Activated T-cell treated with anti-CD3 and anti-CD28 coated beads, Interleukin-2, amount 50 U/mL, for 1 hour (primary cell): ENCODE data around the gene REEP6.
"Not testable (repeated sequence)": the region's sequence is repeated elsewhere in the genome, so short reads cannot be mapped to it uniquely, and the experiment has no call there.

Experiments
- DNase-seq: peaks from one replicate; pipeline ENCODE4 v3.0.0-alpha.2; 2020

The REEP6 gene

GRCh38 chr19:1473085-1473851 lies 17.7 kb upstream of the REEP6 start:
- no peak for DNase-seq

- DNase-seq, result no peak
Observed at GRCh38 chr19:1474011-1474764, 16.8 kb upstream of the REEP6 start.

GRCh38 chr19:1474765-1475351 lies 16.1 kb upstream of the REEP6 start:
- no peak for DNase-seq

GRCh38 chr19:1475751-1476437 lies 15.1 kb upstream of the REEP6 start:
- no peak for DNase-seq

GRCh38 chr19:1477056-1477455 lies 13.9 kb upstream of the REEP6 start:
- DNase-seq, result not testable (repeated sequence)

- DNase-seq, result peak; percentile 89
Observed at GRCh38 chr19:1478934-1479707, 11.9 kb upstream of the REEP6 start, which contains the start of gene C19orf25. Gene C19orf25 (minus strand): TSS chr19:1479215. CDS start chr19:1478903, 312 bp downstream.

- DNase-seq, result no peak
Observed at GRCh38 chr19:1481224-1481892, 9.6 kb upstream of the REEP6 start.

GRCh38 chr19:1481893-1482360 lies 9.1 kb upstream of the REEP6 start:
- no peak for DNase-seq

- DNase-seq, result no peak
Observed at GRCh38 chr19:1482361-1483130, 8.4 kb upstream of the REEP6 start.

GRCh38 chr19:1483131-1483978 lies 7.6 kb upstream of the REEP6 start:
- DNase-seq, result no peak

GRCh38 chr19:1483979-1484428 lies 7.0 kb upstream of the REEP6 start:
- no peak for DNase-seq

GRCh38 chr19:1486720-1487575 lies 4.0 kb upstream of the REEP6 start:
- no peak for DNase-seq

- DNase-seq, result no peak
Observed at GRCh38 chr19:1487576-1488281, 3.3 kb upstream of the REEP6 start.

GRCh38 chr19:1488282-1488601 lies 2.7 kb upstream of the REEP6 start:
- DNase-seq, result no peak

- no peak for DNase-seq
Observed at GRCh38 chr19:1489463-1490310, 1.3 kb upstream of the REEP6 start.

- peak; percentile 98 for DNase-seq
Observed at GRCh38 chr19:1490311-1491113, 469 bp upstream of the REEP6 start, which contains the start of gene PCSK4. Gene PCSK4 (minus strand): TSS chr19:1490350. CDS start chr19:1490346, 4 bp downstream.
